ENCODE results near the gene GALNT4.

Gene GALNT4

DNA sequence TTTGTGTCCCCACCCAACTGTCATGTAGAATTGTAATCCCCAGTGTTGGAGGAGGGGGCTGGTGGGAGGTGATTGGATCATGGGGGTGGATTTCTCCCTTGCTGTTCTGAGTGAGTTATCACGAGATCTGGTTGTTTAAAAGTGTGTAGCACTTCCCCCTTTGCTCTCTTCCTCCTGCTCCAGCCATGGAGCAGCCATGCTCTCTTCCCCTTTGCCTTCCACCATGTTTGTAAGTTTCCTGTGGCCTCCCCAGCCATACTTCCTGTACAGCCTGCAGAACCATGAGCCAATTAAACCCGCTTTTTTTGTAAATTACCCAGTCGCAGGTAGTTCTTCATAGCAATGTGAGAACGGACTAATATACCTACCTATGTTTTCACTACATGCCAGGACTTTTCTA, 3.8 kb upstream of the GALNT4 start:
- DNase-seq = no peak

GRCh38 chr12:89525824-89526770, 1.5 kb upstream of the GALNT4 start, which contains the start of gene POC1B:
Gene POC1B, minus strand, starts transcription at chr12:89526047. Its CDS starts 152 bp downstream, at chr12:89525895.
- peak; percentile 59 for DNase-seq

DNA sequence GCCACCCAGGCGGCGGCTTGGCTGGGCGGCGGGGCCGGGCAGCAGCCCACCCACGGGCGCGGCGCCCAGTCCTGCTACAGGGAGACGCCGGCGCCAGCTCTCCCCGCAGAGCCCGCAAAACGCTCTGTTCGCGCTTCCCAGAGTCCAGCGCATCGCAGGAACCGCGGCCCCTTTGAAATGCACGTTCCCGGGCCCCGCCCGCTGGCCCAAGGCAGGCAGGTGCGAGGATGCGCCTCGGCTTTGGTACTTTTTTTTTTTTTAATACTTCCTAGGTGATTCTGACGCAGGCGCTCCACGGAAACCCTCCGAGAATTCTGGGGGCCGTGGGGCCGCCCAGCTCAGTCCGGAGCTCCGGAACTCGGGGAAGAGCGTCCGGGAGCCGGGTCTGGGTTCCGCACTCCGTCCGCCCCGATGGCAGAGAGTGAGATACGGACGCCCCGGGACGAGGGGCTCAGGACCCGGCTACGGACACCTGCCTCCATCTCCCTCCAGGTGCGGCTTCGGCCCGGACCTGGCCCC, 768 bp upstream of the GALNT4 start:
- DNase-seq = no peak

DNA sequence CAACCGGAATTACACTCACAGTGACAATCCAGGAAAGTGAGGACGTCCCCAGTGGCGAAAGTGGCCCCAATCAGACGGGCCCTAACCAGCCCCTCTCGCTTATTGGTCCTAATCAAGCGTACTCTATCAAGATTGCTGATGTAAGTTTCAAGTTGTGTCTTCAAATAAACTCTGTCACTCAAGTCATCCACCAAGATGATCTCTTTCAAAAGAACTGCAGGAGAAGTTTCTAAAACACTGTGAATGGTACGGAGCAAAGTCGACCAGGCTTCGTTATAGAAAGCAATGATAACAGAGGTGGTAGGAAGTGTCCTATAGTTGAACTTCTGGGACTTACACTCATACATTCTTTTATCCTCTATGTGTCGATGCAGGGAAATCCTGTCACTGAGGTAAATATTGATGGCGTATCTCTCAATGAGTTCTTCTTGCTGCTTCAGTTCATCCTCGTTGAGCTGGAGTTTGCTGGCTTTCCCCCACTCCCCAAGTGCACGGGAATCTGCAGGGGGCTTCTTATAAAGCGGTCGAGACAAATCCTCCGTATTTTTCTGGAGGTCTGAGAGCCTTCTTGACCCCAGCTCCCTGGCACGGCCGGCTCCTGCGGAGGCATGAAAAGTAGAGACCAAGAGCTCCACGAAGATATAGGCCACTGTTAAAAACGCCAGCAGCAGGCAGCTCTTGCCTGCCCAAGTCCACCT, 604 bp downstream of the GALNT4 start:
- DNase-seq = no peak

DNA sequence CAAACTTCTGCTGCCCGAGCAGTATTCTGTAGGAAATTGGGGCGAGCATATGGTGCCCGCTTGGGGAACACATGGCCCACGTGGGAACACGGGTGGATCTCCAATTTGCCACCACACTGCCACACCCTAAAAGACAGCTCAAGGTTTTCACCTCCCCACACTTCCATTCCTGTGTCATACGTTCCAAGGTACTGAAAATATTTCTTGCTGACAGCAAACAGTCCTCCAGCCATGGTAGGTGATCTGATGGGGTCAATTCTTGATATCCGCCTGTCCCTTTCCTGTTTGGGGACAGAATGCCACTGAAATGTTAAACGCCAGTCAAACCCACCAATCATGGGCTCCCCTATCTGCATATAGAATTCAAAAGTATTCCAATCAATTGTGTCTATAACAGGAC, 1.2 kb downstream of the GALNT4 start:
- DNase-seq = no peak

DNA sequence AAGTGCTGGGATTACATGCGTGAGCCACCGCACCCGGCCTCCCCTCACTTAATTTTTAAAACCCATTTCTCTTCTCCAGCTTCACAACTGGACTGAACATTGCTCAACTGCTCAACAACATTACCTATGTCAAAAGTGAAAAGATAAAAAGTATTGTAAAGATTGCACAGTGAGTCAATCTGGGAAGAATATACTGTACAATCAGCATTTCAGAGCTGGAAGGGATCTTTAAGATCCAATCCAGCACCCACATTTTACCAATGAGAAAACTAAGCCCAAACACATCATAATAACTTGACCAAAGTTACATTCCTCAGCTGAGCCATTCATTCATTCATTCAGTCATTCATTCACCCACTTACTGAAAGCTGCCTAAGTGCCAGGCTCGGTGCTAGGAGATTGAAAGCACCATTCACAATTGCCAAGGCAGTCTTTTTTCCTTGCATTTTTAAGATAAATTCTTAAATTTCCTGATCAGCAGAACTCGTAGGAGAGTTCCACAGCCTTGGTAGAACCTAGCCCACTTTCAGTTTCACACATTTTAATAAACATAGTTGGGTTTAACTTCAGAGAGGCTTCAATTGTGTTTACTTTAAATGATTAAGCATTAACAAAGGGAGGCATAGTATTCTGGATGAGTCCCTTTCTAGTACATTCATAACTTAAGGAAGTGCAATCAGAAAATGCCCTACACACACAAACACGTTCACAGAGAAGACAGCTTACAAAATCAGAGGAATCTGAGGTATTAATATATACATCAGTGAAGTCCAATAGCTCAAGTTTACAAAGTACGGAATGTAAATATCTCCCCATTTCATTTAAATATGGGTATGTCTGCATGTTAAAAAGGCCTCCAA, 3.0 kb downstream of the GALNT4 start:
- no peak for DNase-seq

DNA sequence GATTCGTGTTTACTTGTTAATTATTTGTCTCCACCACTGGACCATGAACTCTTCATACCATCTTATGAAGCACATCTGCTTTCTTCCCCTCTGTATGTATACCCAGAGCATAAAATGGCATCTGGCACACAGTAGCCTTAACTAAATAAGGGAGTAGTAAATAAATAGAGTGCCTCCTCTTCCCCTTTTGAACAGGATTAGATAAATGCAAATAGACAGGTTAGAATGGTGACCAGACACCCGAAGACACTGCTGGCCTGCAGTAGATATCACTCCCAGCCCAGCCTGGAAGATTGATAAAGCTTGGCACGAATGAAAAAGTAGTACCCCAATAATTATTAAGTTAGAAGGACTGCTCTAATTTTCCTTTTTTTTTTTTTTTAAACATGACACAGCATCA, 6.9 kb downstream of the GALNT4 start:
- DNase-seq = no peak

- no peak for DNase-seq
Observed at GRCh38 chr12:89516633-89517032, 8.0 kb downstream of the GALNT4 start.

GRCh38 chr12:89514751-89515150, 9.8 kb downstream of the GALNT4 start:
- DNase-seq = no peak

DNA sequence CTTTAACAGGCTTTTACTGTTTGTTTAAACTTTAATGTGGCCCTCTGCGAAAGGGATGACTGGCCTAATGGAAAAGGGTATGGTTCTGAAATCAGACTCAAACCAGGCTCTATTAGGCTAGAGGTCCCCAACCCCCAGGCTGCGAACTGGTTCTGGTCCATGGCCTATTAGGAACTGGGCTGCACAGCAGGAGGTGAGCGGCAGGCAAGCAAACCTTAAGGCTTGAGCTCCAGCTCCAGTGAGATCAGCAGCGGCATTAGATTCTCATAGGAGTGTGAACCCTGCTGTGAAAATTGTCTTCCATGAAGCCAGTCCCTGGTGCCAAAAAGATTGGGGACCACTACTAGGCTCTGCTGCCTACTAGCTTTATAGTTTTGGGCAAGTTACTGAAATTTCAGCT, 11.1 kb downstream of the GALNT4 start:
- no peak for DNase-seq

DNA sequence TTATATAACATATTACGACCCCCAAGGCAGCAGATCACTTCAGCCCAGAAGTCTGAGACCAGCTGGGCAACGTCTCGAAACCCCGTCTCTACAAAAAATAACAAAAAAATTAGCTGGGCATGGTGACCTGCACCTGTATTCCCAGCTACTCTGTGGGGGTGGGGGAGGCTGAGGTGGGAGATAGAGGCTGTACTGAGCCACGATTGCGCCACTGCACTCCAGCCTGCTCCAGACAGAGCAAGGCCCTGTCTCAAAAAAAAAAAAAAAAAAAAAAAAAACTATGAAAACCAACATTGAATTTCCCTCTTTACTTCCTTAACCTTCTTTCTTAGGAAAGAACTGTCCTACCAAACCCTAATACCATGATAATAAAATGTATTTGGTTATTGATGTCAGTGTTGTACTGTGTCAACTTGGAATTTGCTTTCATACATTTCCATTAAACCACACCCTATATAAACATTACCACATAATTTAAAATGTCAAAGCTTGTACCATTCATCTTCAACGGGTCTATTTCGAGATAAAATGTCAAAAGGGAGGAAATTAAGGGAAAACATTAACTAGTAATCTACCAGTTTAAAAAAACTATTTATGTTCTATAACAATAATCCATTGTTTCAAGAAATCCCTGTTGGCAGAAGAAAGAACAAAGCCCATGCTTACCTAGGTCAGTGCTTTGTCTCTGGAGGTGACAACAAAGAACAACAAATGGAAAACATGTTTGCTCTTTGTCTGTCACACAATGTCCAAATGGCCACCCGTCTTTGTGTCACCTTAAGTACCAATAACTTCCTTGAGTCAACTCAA, 17.4 kb downstream of the GALNT4 start:
- no peak for DNase-seq

GRCh38 chr12:89506050-89506449, 18.5 kb downstream of the GALNT4 start:
- DNase-seq = no peak

DNA sequence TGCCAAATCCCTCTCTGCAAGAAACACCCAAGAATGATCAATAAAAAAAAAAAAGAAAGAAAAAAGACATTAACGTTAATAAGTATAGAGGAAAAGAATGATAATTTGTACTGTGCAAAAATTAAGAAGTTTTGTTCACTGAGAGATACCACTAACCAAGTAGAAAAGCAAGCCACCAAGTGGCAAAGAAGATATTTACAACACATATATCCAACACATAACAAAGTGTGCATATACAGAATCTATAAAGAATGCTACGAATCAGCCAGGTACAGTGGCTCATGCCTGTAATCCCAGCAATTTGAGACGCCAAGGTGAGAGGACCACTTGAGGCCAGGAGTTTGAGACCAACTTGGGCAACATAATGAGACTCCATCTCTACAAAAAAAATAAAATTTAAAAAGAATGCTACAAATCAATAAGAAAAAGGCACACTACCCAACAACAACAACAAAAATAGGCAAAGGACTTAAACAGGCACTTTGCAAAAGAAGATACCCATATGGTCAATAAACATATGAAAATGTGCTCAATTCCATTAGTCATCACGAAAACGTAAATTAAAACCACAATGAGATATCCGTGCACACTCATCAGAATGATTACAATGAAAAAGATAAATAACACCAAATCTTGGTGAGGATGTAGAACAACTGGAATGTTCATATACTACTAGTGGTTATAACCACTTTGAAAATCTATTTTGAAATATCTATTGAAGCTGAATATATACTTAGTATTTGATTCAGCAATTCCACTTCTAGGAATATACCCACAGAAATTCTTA, 19.8 kb downstream of the GALNT4 start:
- DNase-seq = no peak

GRCh38 chr12:89501793-89502192, 22.8 kb downstream of the GALNT4 start:
- no peak for DNase-seq

DNA sequence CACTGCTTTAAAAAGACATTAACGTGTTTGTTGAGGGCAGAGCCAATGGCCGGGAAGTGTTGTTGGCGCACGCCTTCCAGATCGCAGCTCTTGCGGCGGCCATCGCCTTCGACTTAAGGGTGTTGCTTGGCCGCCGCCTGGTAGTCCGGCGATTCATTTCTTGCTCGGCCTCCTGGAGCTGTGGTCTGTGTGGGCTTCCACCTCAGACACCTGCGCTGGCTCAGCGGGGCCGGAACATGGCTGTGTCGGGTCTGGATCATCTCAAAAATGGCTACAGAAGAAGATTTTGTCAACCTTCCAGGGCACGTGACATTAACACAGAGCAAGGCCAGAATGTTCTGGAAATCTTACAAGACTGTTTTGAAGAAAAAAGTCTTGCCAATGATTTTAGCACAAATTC, 24.7 kb downstream of the GALNT4 start:
- no peak for DNase-seq

- no peak for DNase-seq
Observed at GRCh38 chr12:89497467-89497866, 27.1 kb downstream of the GALNT4 start.

DNA sequence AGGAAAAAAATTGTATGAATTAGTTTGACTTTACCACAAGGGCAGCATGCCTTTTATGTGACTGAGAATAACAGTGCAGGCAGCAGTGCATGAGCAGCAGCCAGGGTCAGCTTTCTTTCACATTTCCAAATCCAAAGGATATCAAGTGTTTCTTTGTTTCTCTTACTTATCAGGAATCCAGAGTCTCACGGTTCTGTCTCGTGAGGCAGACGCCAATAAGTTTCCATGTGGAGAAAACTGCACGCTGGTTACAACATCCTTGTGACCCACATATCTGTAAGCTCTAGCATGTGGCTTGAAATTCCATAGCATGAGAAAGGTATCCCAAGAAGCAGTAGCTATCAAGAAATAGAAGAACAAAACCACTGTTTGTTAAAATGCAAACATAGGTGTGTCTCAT, 27.6 kb downstream of the GALNT4 start:
- no peak for DNase-seq

DNA sequence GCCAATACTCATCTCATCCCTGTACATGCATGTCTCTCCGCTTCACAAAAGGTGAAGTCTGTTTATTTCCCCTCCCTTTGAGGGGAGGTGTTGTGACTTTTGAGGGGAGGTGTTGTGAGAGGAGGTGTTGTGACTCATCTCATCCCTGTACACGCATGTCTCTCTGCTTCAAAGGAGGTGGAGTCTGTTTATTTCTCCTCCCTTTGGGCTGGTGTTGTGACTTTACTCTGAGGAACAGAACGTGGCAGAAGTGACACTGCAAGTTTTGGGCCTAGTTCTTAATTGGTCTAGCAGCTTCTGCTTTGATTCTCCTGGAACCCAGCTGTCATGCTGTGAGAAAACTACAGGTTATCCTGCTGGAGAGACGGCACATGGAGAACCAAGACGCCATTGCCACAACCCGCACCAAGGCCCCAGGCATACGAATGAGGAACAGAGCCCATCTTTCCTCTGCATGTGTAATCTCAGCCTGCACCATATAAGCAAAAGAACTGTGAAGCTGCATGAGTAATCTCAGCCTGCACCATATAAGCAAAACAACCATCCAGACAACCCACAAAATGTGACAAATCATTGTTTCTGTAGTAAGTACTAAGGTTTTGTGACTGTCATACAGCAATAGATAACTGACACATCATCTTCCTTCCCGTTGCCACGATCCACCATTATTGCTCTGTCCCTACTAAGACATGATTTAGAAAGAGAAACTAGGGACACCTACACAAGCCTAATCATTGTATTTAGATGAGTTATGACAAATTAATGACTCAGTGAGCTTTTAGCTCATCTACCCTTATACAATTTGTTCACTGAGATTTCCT, 30.0 kb downstream of the GALNT4 start:
- no peak for DNase-seq

DNA sequence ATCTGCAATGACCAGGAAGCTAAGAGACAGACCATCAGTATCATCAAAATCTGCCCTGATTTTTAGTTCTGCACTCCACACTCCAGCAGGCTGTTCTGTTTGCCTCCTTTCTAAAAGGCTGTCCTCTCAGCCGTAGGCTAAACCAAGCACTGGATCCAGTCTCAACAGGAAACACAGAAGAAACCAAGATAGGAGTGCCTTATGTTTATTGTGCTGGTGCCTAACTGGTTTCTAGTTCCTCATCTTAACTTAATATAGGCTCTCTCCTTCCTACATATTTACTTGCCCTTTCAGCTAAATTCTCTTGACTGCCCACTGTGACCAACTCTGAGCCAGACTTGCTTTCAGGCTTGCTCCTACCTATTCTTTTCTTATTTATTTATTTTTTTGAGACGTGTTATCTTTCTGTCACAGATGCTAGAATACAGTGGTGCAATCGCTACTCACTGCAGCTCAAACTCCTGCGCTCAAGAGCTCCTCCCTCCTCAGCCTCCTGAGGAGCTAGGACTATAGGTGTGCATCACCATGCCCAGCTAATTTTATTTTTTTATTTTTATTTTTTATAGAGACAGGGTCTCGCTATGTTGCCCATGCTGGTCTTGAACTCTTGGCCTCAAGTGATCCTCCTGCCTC, 30.8 kb downstream of the GALNT4 start:
- no peak for DNase-seq

DNA sequence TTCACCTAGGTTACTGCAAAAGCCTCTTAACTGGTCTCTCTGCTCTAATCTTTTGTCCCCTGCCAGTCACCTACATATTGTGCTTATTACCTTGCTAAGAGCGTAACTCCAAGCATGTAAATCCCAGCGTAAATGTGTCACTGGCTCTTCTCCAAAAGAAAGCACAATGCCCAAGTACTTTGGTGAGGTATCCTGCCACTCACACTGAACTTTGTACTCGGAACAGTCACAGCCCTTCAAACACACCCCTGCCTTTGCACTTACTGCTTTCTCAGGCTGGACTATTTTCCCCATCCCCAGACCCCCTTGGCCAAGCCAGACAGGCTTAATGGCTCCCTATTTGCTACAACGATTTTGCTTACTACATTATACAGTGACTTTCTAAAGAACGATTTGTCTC, 31.7 kb downstream of the GALNT4 start:
- no peak for DNase-seq

Measured in NCI-H1694 (cell line).